Adrenal gland (tissue), 12 donors: ENCODE data around the gene OR10J1. TPM values are rescaled to one million over a fixed set of nuclear protein-coding genes. Genes with fewer than 3 reads are reported as not detected.

ENCODE experiments used
- DNase-seq, 7 donors: peaks; one replicate each; pipeline ENCODE4 v3.0.0-alpha.2; 2019 to 2020
- H3K27ac ChIP-seq, 5 donors: fragments of 200-600 bp; sonication (generic) in 4 of 5; 1 replicate in 3 of 5; 2 replicates in 2 of 5; pipeline versions ENCODE4 v1.5.1 to v1.8.0; 2016 to 2020; ENCODE audit warnings: mild to moderate bottlenecking in 1 of 5
- H3K27me3 ChIP-seq: fragments of 200-600 bp; 2 replicates; pipeline ENCODE4 v1.8.0; 2021
- H3K36me3 ChIP-seq, 2 donors: fragments of 200-600 bp; replicated peaks in 1 of 2; 1 replicate in 1 of 2; 2 replicates in 1 of 2; pipeline versions ENCODE4 v1.5.1 to v1.8.0; 2018 to 2022
- H3K4me1 ChIP-seq, 2 donors: fragments of 200-600 bp; replicated peaks in 1 of 2; 1 replicate in 1 of 2; 2 replicates in 1 of 2; pipeline versions ENCODE4 v1.5.1 to v1.8.0; 2018 to 2021
- H3K4me3 ChIP-seq, 4 donors: fragments of 200-600 bp; sonication (generic) in 3 of 4; one replicate each; pipeline ENCODE4 v1.5.1; 2016 to 2018
- H3K9me3 ChIP-seq, 3 donors: fragments of 200-600 bp; sonication (generic) in 1 of 3; replicated peaks in 1 of 3; 1 replicate in 2 of 3; 2 replicates in 1 of 3; pipeline versions ENCODE4 v1.5.1 to v1.8.0; 2016 to 2021
- CTCF ChIP-seq, 6 experiments: fragments of 450-650 bp in 4 of 6; fragments of 200-600 bp in 2 of 6; sonication (generic) in 1 of 6; IDR thresholded peaks; 1 replicate in 5 of 6; 2 replicates in 1 of 6; pipeline versions ENCODE4 v1.5.1 to v1.8.0; 2016 to 2021; ENCODE audit warnings: antibody characterized with exemption in 6 of 6, mild to moderate bottlenecking in 2 of 6, moderate library complexity in 1 of 6
- POLR2A ChIP-seq, 2 donors: fragments of 450-650 bp; IDR thresholded peaks; one replicate each; pipeline ENCODE4 v1.6.1; 2017; ENCODE audit warnings: antibody characterized with exemption in 2 of 2, mild to moderate bottlenecking in 2 of 2, moderate library complexity in 1 of 2
- WGBS, 4 donors: extraction: QIAGEN DNeasy Blood & Tissue Kit in 2 of 4; methylation state at CpG; one replicate each; pipeline versions ENCODE4 v1.1.5 to v1.1.7; 2013 to 2017; 5-methylcytosine and 5-hydroxymethylcytosine counted together
- intact Hi-C, 2 donors: fragments of 100-400 bp; cut with DNase I; formaldehyde crosslinking; loops; one replicate each; pipeline versions ENCODE4 v1.14.1 to v1.15.0; 2022 to 2023
- polyA plus RNA-seq, 3 donors: library from polyadenylated mRNA; stranded (reverse); fragments of 200-250 nt in 2 of 3; fragments of 350-450 nt in 1 of 3; fragmentation: Illumina TruSeq in 1 of 3; extraction: RNeasy Lipid Tissue Mini Kit (QIAGEN cat#74804) in 1 of 3; gene quantifications; one replicate each; pipeline ENCODE4 v1.2.3, GENCODE V29; 2013 to 2014
- total RNA-seq, 9 donors: library from RNA; depleted of rRNA in 4 of 9; stranded (reverse); fragments of >200 nt in 4 of 9; fragments of 120-200 nt in 1 of 9; fragmentation: NEBNext Ultra II Directional in 1 of 9; extraction: Animal tissue kit (Norgen Biotek cat#: 25700) in 1 of 9; gene quantifications; one replicate each; pipeline versions ENCODE4 v1.1.0 to v1.2.4, GENCODE V29; 2013 to 2023
- donor health status: healthy with polysubstance abuse.
- donor health status: Bipolar disorder and iron deficiency.
- donor health status: DM: yes; HTN: yes; CAD: no.
- donor health status: DM: no; HTN: no; CAD: no.
- donor health status: DM: no; HTN: no; CAD: no.
- donor health status: DM: yes; HTN: yes; CAD: no.

The OR10J1 gene
- total and polyA plus RNA-seq, 12 donors: not detected

- TF ChIP-seq POLR2A (IDR thresholded peaks at IDR 0.05) (no peak), CTCF (IDR thresholded peaks at IDR 0.05) (no peak)
- Histone ChIP-seq H3K27ac (no peak overlapping the region), H3K4me1 (no peaks in the 10 kb centered on the region), H3K9me3 (no peaks in the 10 kb centered on the region), H3K27me3 (no peaks in the 10 kb centered on the region), H3K4me3 (no peak overlapping the region), H3K36me3 (no peaks in the 10 kb centered on the region)
- no peak for DNase-seq
- intact Hi-C loops: no loop called here
- WGBS, 4 donors: 80 to 83% (median 82%) methylated on average over 4 of the region's 4 CpGs
Measured at GRCh38 chr1:159483501-159483900, 44.0 kb downstream of the OR10J1 start.

Other genes with a start within 250 kb of the OR10J1 start
- 10 to 100 TPM in 5 of 9 donors, 1 to 10 TPM in 3, under 1 TPM in 1; 0.11 to 19.9 (median 11.3) TPM for gene ACKR1, start 234.8 kb upstream of the OR10J1 start, total RNA-seq
- 10 to 100 TPM in 2 of 3 donors, 1 to 10 TPM in 1; 6.8 to 75.0 (median 11.1) TPM for gene ACKR1, start 234.8 kb upstream of the OR10J1 start, polyA plus RNA-seq
- 1 to 10 TPM in 2 of 9 donors, under 1 TPM in 4, not detected in 3; 0.28 to 2.0 (median 0.58) TPM for gene FCER1A, start 137.4 kb upstream of the OR10J1 start, total RNA-seq
- gene FCER1A, start 137.4 kb upstream of the OR10J1 start, polyA plus RNA-seq: 1 to 10 TPM in 2 of 3 donors, under 1 TPM in 1; 0.40 to 2.1 (median 1.0) TPM
- gene OR10J4, start 7.5 kb upstream of the OR10J1 start, total RNA-seq: not detected
- gene OR10J4, start 7.5 kb upstream of the OR10J1 start, polyA plus RNA-seq: not detected
- not detected for gene OR10J5, start 96.3 kb downstream of the OR10J1 start, total RNA-seq
- gene OR10J5, start 96.3 kb downstream of the OR10J1 start, polyA plus RNA-seq: not detected
- gene APCS, start 148.1 kb downstream of the OR10J1 start, total RNA-seq: under 1 TPM in 2 of 9 donors, not detected in 7; 0.27 to 0.79 TPM
- gene APCS, start 148.1 kb downstream of the OR10J1 start, polyA plus RNA-seq: under 1 TPM in 1 of 3 donors, not detected in 2; 0.92 TPM